GM21737 (cell line): ENCODE data around the gene RBMXL3.
"Not testable (repeated sequence)": the region's sequence is repeated elsewhere in the genome, so short reads cannot be mapped to it uniquely, and the experiment has no call there.

Source experiments
- ATAC-seq: cut with Tn5 transposase; IDR thresholded peaks from one replicate; pipeline ENCODE4 v1.9.1; 2021; ENCODE audit warnings: mild to moderate bottlenecking, moderate library complexity; ENCODE audit not compliant: unreplicated experiment

RBMXL3 gene

DNA sequence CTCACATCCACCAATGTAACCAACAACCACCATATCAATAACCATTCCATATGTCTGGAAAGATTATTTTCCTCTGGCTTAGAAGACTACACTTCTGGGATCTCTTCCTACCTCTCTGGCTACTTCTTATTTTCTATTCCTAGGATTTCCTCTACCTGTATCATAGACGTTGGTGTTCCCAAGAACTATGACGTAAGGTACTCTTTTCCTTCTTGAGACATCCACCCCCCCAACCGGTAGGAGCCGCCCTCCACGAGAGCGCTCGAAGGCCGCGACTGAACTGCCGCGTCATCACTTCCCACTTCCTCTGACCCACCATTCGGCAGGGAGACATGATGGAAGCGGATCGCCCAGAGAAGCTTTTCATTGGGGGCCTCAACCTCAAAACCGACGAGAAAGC is at the start of gene RBMXL3:
RBMXL3 (plus strand) TSS at position 301 of the 400 bp plus-strand sequence; CDS start at position 333, 32 bp downstream.
- ATAC-seq = no peak

DNA sequence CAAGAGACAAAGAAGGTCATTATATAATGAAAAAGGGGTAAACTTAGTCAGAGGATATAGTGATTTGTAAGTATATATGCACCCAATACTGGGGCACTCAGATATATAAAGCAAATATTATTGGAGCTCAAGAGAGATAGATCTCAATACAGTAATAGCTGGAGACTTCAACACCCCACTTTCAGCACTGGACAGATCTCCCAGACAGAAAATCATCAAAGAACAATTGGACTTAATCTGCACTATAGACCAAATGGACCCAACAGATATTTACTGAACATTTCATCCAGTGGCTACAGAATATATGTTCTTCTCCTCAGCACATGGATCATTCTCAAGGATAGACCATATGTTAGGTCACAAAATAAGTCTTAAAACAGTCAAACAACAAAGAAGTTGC is 47.2 kb upstream of the RBMXL3 start:
- ATAC-seq = no peak

- no peak for ATAC-seq
Observed at GRCh38 chrX:115147220-115147619, 42.0 kb upstream of the RBMXL3 start.

GRCh38 chrX:115173181-115173580 is 16.0 kb upstream of the RBMXL3 start:
- ATAC-seq = no peak

DNA sequence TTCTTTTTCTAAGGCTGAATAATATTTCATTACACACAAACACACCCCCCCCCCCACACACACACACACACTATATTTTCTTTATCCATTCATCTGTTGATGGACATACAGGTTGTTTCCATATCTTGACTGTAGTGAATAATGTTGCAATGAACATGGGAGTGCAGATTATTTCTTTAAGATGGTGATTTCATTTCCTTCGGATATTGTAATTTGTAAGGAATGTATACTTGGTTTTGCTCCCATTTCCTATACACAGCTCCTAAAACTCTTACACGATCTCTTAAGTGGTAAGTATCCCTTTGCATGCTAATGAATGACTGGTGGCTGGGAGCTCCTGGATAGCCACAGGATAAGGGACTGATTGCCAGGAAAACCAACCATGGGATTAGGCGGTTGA is 14.7 kb upstream of the RBMXL3 start:
- ATAC-seq = no peak

DNA sequence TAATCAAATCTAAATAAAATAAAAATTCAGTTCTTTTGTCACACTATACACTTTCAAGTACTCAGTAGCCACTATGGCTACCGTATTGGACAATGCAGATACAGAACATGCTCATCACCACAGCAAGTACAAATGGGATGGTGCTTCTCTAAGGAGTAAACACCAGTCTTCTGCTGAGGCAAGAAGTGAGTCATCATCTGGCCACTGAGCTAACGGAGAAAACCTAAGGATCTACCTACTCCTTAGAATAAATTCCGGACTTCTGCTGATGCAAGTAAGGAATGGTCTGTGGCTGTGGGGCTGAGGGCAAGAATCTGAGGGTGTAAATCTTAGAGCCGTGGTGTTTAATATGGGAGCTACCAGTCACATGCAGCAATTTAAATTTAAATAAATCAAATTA is 11.3 kb upstream of the RBMXL3 start:
- ATAC-seq = no peak

- no peak for ATAC-seq
Observed at GRCh38 chrX:115178473-115178872, 10.7 kb upstream of the RBMXL3 start.

GRCh38 chrX:115183980-115184379 is 5.2 kb upstream of the RBMXL3 start:
- ATAC-seq = no peak

GRCh38 chrX:115189646-115190635 is 731 bp downstream of the RBMXL3 start:
- no peak for ATAC-seq

GRCh38 chrX:115190636-115191489 is 1.7 kb downstream of the RBMXL3 start:
- ATAC-seq = no peak

DNA sequence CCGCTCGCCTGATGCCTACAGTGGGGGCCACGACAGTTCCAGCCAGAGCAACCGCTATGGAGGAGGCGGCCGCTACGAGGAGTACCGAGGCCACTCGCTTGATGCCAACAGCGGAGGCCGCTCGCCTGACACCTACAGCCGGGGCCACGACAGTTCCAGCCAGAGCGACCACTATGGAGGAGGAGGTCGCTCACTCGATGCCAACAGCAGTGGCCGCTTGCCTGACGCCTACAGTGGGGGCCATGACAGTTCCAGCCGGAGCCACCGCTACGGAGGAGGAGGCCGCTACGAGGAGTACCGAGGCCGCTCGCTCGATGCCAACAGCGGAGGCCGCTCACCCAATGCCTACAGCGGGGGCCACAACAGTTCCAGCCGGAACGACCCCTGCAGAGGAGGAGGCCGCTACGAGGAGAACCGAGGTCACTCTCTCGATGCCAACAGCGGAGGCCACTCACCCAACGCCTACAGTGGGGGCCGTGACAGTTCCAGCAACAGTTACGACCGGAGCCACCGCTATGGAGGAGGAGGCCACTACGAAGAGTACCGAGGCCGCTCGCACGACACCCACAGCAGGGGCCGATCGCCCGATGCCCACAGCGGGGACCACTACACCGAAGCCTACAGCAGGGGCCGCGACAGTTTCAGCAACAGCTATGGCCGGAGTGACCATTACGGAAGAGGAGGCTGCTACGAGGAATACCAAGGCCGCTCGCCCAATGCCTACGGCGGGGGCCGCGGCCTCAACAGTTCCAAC is 2.5 kb downstream of the RBMXL3 start:
- no peak for ATAC-seq

DNA sequence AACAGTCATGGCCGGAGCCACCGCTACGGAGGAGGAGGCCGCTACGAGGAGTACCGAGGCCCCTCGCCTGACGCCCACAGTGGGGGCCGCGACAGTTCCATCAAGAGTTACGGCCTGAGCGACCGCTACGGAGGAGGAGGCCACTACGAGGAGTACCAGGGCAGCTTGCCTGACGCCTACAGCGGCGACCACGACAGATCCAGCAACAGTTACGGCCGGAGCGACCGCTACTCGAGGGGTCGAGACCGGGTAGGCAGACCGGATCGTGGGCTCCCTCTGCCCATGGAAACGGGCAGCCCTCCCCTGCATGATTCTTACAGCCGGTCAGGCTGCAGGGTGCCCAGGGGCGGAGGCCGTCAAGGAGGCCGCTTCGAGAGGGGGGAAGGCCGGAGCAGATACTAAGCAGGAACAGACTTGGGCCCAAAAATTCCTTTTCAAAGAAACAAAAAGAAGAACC is 3.1 kb downstream of the RBMXL3 start:
- no peak for ATAC-seq

GRCh38 chrX:115204040-115204439 is 14.8 kb downstream of the RBMXL3 start:
- no peak for ATAC-seq

- ATAC-seq = not testable (repeated sequence)
Observed at GRCh38 chrX:115209547-115209946, 20.3 kb downstream of the RBMXL3 start.

DNA sequence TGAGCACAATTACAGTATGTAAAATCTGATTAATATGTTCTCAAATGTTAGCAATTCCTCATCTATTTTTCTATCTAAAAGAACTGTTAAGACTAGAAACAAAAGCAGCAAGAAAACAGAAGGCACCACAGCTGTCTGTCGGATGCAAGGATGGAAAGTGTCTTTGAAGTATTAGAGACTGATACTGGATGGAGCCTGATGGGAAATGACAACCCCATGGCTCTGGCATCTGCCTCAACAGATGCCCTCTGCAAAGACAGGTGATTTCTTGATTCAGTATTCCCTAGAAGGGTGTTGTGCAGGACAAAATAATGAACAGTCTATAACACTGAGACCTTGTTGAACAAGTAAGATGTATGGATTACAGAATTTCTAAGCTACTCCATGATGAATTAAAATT is 24.9 kb downstream of the RBMXL3 start:
- ATAC-seq = no peak

DNA sequence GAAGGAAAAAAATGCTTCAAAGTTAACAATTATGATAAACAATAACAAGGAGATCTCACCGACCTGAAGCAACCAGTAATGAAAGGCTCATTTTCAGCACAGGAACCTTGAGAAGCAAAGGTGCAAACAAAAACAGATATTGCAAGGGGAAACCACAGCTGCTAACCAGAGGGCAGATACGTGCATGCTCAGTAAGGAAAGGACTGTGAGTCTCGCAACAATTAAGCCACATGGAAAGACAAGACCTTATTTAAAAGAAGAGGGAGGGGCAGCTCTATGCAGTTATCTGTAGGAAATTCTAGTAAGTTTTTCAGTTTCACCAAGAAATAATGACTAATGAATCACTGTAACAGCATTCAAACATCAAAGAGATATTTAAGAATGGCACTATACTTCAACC is 25.4 kb downstream of the RBMXL3 start:
- no peak for ATAC-seq

DNA sequence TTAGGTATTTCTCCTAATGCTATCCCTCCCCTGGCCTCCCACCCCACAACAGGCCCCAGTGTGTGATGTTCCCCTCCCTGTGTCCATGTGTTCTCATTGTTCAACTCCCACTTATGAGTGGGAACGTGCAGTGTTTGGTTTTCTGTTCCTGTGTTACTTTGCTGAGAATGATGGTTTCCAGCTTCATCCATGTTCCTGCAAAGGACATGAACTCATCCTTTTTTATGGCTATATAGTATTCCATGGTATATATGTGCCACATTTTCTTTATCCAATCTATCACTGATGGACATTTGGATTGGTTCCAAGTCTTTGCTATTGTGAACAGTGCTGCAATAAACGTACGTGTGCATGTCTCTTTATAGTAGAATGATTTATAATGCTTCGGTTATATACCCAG is 28.1 kb downstream of the RBMXL3 start:
- not testable (repeated sequence) for ATAC-seq

DNA sequence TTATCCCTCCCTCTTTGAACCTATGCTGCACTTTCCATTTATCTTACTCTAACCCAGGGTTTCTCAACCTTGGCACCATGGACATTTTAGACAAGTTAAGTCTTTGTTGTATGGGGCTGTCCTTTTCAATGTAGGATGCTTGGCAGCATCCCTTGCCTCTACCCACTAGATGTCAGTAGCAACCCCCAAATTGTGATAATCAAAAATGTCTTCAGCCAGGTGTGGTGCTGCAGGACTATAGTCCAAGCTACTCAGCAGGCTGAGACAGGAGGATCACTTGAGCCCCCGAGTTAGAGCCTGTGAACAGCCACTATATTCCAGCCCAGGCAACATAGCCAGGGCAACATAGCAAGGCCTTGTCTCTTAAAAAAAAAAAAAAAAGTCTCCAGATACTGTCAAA is 37.7 kb downstream of the RBMXL3 start:
- no peak for ATAC-seq

DNA sequence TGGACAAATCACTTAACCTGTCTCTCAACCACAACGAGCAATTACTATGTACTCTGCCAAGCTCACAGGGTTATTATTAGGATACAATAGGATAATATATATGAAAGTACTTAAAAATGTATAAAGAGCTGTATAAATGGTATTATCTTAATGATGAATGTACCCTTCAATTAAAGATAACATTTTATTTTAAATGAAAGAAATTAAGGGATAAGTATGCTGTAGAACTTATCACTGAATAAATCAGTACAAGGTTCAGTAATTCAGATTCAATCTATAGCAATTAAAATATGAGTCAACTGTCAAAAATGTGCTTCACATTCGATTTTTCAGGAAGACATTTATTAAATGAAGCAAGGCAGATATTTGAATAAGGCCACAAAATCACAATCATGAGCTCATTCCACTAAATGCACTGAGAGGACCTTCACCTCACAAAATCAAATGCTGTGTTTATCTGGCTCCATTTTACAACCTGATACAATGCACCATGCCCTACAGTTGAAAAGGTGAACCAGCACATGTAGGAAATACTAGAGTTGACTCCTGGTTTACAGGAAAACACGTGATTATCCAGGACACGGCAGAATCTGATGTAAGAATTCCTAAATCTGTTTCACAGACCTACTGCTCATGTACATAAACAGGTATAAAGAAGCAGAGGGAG is 40.3 kb downstream of the RBMXL3 start:
- ATAC-seq = no peak

DNA sequence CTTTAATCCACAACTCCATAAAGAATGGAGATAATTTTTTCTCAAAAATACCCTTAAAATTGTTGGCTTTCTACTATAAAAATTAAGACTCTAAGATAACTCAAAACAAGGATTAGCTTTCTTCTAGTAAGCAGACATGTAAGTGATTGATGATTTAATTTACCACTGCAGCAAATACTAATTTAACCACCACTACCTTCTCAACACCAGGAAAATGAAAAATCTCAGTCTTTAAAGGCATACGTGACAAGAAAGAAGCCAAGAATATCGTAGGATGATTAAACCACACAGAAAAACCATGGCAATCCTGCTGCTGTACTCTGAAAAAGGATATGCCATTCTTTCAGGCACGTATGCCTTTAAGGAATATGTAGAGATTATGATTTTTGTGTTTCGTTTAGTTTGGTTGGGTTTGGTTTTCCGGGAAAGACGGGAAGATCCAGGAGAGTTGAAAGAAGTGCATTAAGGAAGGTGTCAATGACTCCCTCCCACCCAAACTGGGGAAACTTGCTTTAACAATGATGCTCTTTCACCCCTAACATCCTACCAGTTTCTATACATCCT is 43.8 kb downstream of the RBMXL3 start:
- ATAC-seq = no peak
